ENCODE results near the gene NAA60.

- TF ChIP-seq POLR2A (IDR thresholded peaks at IDR 0.05) (no peak), CTCF (IDR thresholded peaks at IDR 0.05) (no peak), POLR2AphosphoS5 (IDR thresholded peaks at IDR 0.05) (no peak)
Measured at GRCh38 chr16:3530371-3530914, 87.0 kb downstream of the NAA60 start.
